IPS-18c (cell line): Measurements from ENCODE around the gene TP53.

Experiments
- H3K4me3 ChIP-seq: 2 replicates; pipeline ENCODE4 v1.7.0; 2013; ENCODE audit warnings: low read depth, mild to moderate bottlenecking, low read length, moderate library complexity; ENCODE audit not compliant: insufficient read depth
- H3K9me3 ChIP-seq: one replicate; pipeline ENCODE4 v1.6.1; 2013; ENCODE audit warnings: mild to moderate bottlenecking, low read length, moderate library complexity; ENCODE audit not compliant: control insufficient read depth, insufficient read depth

The TP53 gene

GRCh38 chr17:7687908-7688807 lies 868 bp upstream of the TP53 start, which contains the start of gene WRAP53:
Gene WRAP53 (plus strand): TSS chr17:7688477. CDS start chr17:7688649, 172 bp downstream.
- no peaks in the 10 kb centered on the region for H3K9me3 ChIP-seq
- H3K4me3 ChIP-seq, result peak within 1 kb of the TSS; percentile 72

- Histone ChIP-seq H3K9me3 (no peaks in the 10 kb centered on the region), H3K4me3 (peak overlapping the region; percentile 72)
Observed at GRCh38 chr17:7686222-7687071, 843 bp downstream of the TP53 start.

- H3K9me3 ChIP-seq, result no peaks in the 10 kb centered on the region
- H3K4me3 ChIP-seq, result peak overlapping the region; percentile 72
Observed at GRCh38 chr17:7685533-7686221, 1.6 kb downstream of the TP53 start.

GRCh38 chr17:7684851-7685532 lies 2.3 kb downstream of the TP53 start:
- peak overlapping the region; percentile 72; the same call in 1 of the 2 replicates for H3K4me3 ChIP-seq
- H3K9me3 ChIP-seq, result no peaks in the 10 kb centered on the region

GRCh38 chr17:7677388-7678067 lies 9.8 kb downstream of the TP53 start:
- H3K9me3 ChIP-seq, result no peaks in the 10 kb centered on the region
- H3K4me3 ChIP-seq, result no peak overlapping the region

- no peaks in the 10 kb centered on the region for H3K9me3 ChIP-seq
- no peak overlapping the region for H3K4me3 ChIP-seq
Observed at GRCh38 chr17:7676533-7676932, 10.8 kb downstream of the TP53 start.

GRCh38 chr17:7674934-7675333 lies 12.4 kb downstream of the TP53 start:
- no peaks in the 10 kb centered on the region for H3K9me3 ChIP-seq

GRCh38 chr17:7673239-7673638 lies 14.1 kb downstream of the TP53 start:
- no peak overlapping the region for H3K4me3 ChIP-seq
- H3K9me3 ChIP-seq, result no peaks in the 10 kb centered on the region

More at GRCh38 chr17:7674934-7675333, 12.4 kb downstream of the TP53 start:
- no peak overlapping the region for H3K4me3 ChIP-seq

- Histone ChIP-seq H3K9me3 (no peaks in the 10 kb centered on the region), H3K4me3 (no peak overlapping the region)
Observed at GRCh38 chr17:7668482-7668881, 18.8 kb downstream of the TP53 start.

GRCh38 chr17:7667656-7668406 lies 19.5 kb downstream of the TP53 start:
- Histone ChIP-seq H3K4me3 (no peak overlapping the region), H3K9me3 (no peaks in the 10 kb centered on the region)

- H3K4me3 ChIP-seq, result peak overlapping the region; percentile 16; the same call in 1 of the 2 replicates
- H3K9me3 ChIP-seq, result no peaks in the 10 kb centered on the region
Observed at GRCh38 chr17:7656958-7657609, 30.2 kb downstream of the TP53 start.

GRCh38 chr17:7655541-7655840 lies 31.8 kb downstream of the TP53 start:
- H3K4me3 ChIP-seq, result no peak overlapping the region

GRCh38 chr17:7654832-7655540 lies 32.3 kb downstream of the TP53 start:
- no peak overlapping the region for H3K4me3 ChIP-seq
- no peaks in the 10 kb centered on the region for H3K9me3 ChIP-seq

More at GRCh38 chr17:7655541-7655840, 31.8 kb downstream of the TP53 start:
- H3K9me3 ChIP-seq, result no peaks in the 10 kb centered on the region

- Histone ChIP-seq H3K4me3 (no peak overlapping the region), H3K9me3 (no peaks in the 10 kb centered on the region)
Observed at GRCh38 chr17:7652388-7653356, 34.6 kb downstream of the TP53 start.
